Caco-2 (cell line): Measurements from ENCODE around the gene ANKRD60. TPM values are rescaled to one million over a fixed set of nuclear protein-coding genes. Genes with fewer than 3 reads are reported as not detected.

Experiments used
- BruUV-seq: library from RNA; stranded (reverse); fragments of 400-500 nt; replicated peaks from 2 replicates; lab custom pipeline; 2021; lab: Mats Ljungman, UMichigan
- CTCF ChIA-PET: fragments of 300-600 bp; sonication (Branson Sonifier 250); formaldehyde crosslinking; loops from one replicate; lab custom pipeline; 2022; ENCODE audit warnings: antibody characterized with exemption; lab: Charles Lee
- POLR2A ChIA-PET: fragments of 300-600 bp; sonication (Branson Sonifier 250); formaldehyde crosslinking; loops from one replicate; lab custom pipeline; 2022; ENCODE audit warnings: antibody characterized with exemption; lab: Charles Lee
- DNase-seq, 2 experiments: peaks; one replicate each; pipeline versions ENCODE4 v3.0.0 to v3.0.0-alpha.2; 2020 to 2022
- H3K27me3 ChIP-seq: replicated peaks from 2 replicates; pipeline ENCODE4 v1.6.0; 2011; ENCODE audit warnings: low read length; ENCODE audit not compliant: control insufficient read depth, insufficient read depth
- H3K36me3 ChIP-seq: 2 replicates; pipeline ENCODE4 v1.5.1; 2011; ENCODE audit warnings: low read length; ENCODE audit not compliant: control insufficient read depth, insufficient read depth
- H3K4me1 ChIP-seq: fragments of 250-450 bp; sonication (Bioruptor Pico); 2 replicates; pipeline ENCODE4 v1.5.1; 2020; ENCODE audit warnings: mild to moderate bottlenecking
- H3K4me3 ChIP-seq: 2 replicates; pipeline ENCODE4 v1.5.1; 2011; ENCODE audit warnings: low read depth, mild to moderate bottlenecking, control low read depth, low read length
- H3K9me3 ChIP-seq: fragments of 250-450 bp; sonication (Bioruptor Pico); 2 replicates; pipeline ENCODE4 v1.5.1; 2020; ENCODE audit warnings: mild to moderate bottlenecking, moderate library complexity
- H3K27ac Mint-ChIP-seq: one replicate; pipeline ENCODE4 v1.8.0; 2022; ENCODE audit warnings: mixed read lengths; ENCODE audit not compliant: unreplicated experiment
- H3K27me3 Mint-ChIP-seq: one replicate; pipeline ENCODE4 v1.8.0; 2022; ENCODE audit warnings: mixed read lengths; ENCODE audit not compliant: insufficient read depth, unreplicated experiment
- H3K36me3 Mint-ChIP-seq: one replicate; pipeline ENCODE4 v1.8.0; 2022; ENCODE audit warnings: mild to moderate bottlenecking, mixed read lengths; ENCODE audit not compliant: insufficient read depth, unreplicated experiment
- H3K4me1 Mint-ChIP-seq: one replicate; pipeline ENCODE4 v1.8.0; 2022; ENCODE audit warnings: low read depth, mixed read lengths; ENCODE audit not compliant: unreplicated experiment
- H3K4me3 Mint-ChIP-seq: one replicate; pipeline ENCODE4 v1.8.0; 2022; ENCODE audit warnings: mild to moderate bottlenecking, moderate library complexity, mixed read lengths; ENCODE audit not compliant: unreplicated experiment
- H3K9me3 Mint-ChIP-seq: one replicate; pipeline ENCODE4 v1.8.0; 2022; ENCODE audit warnings: mixed read lengths; ENCODE audit not compliant: unreplicated experiment
- intact Hi-C: fragments of 100-400 bp; cut with micrococcal nuclease; formaldehyde crosslinking; loops from one replicate; pipeline ENCODE4 v1.10.0; 2022; ENCODE audit not compliant: unreplicated experiment
- total RNA-seq: library from RNA; stranded (reverse); gene quantifications from 2 replicates; pipeline ENCODE4 v1.2.3, GENCODE V29; 2022
- TF ChIP-seq, protein P1 (sequence below), 2 experiments: fragments of 200-600 bp in 1 of 2; IDR thresholded peaks; 1 replicate in 1 of 2; 2 replicates in 1 of 2; pipeline versions ENCODE4 v1.5.1 to v1.8.0; 2011 to 2022; ENCODE audit warnings: antibody characterized with exemption in 1 of 2, control low read depth in 1 of 2, inconsistent platforms in 1 of 2, low read depth in 1 of 2, low read length in 1 of 2, mild to moderate bottlenecking in 1 of 2, moderate library complexity in 1 of 2; ENCODE audit not compliant: insufficient read depth in 1 of 2, severe bottlenecking in 1 of 2, unreplicated experiment in 1 of 2

The ANKRD60 gene
- total RNA-seq, 1 experiment from 2014 or later = not detected

- peaks cover 37% of the 10 kb centered on the region for H3K27me3 Mint-ChIP-seq
- TF ChIP-seq, protein P1, sequence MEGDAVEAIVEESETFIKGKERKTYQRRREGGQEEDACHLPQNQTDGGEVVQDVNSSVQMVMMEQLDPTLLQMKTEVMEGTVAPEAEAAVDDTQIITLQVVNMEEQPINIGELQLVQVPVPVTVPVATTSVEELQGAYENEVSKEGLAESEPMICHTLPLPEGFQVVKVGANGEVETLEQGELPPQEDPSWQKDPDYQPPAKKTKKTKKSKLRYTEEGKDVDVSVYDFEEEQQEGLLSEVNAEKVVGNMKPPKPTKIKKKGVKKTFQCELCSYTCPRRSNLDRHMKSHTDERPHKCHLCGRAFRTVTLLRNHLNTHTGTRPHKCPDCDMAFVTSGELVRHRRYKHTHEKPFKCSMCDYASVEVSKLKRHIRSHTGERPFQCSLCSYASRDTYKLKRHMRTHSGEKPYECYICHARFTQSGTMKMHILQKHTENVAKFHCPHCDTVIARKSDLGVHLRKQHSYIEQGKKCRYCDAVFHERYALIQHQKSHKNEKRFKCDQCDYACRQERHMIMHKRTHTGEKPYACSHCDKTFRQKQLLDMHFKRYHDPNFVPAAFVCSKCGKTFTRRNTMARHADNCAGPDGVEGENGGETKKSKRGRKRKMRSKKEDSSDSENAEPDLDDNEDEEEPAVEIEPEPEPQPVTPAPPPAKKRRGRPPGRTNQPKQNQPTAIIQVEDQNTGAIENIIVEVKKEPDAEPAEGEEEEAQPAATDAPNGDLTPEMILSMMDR (IDR thresholded peaks at IDR 0.05; ENCODE audit: insufficient read depth in 1 of 2, low read depth in 1 of 2, low read length in 1 of 2, severe bottlenecking in 1 of 2, unreplicated experiment in 1 of 2) = peak in 1 of 2 experiments; percentile 30
Measured at GRCh38 chr20:58213121-58213520, 15.3 kb downstream of the ANKRD60 start.

GRCh38 chr20:58212636-58213035, 15.8 kb downstream of the ANKRD60 start:
- no peaks in the 10 kb centered on the region for H3K36me3 Mint-ChIP-seq
- intact Hi-C loops = no loop called here
- no peaks in the 10 kb centered on the region for H3K9me3 Mint-ChIP-seq
- ChIA-PET CTCF (interaction anchor here (0.5 to 1.3 kb wide), 3 partner anchors 156 to 617 kb away, joined by 3 to 4 read pairs (median 3); no protein-coding TSS in a partner anchor), POLR2A (no interaction called here)
- Histone ChIP-seq H3K36me3 (no peaks in the 10 kb centered on the region), H3K27me3 (peaks cover 3% of the 10 kb centered on the region), H3K9me3 (no peaks in the 10 kb centered on the region), H3K4me3 (no peak overlapping the region), H3K4me1 (no peaks in the 10 kb centered on the region)
- H3K27me3 Mint-ChIP-seq = peaks cover 36% of the 10 kb centered on the region
- no TSS peak for BruUV-seq
- H3K27ac Mint-ChIP-seq = no peak overlapping the region
- DNase-seq = no peak
- no peak overlapping the region for H3K4me3 Mint-ChIP-seq
- no peaks in the 10 kb centered on the region for H3K4me1 Mint-ChIP-seq
- TF ChIP-seq, protein P1 (IDR thresholded peaks at IDR 0.05; ENCODE audit: insufficient read depth in 1 of 2, low read depth in 1 of 2, low read length in 1 of 2, severe bottlenecking in 1 of 2, unreplicated experiment in 1 of 2) = no peak

More at GRCh38 chr20:58213121-58213520, 15.3 kb downstream of the ANKRD60 start:
- H3K4me1 Mint-ChIP-seq = no peaks in the 10 kb centered on the region
- CTCF ChIA-PET = interaction anchor here (0.5 to 1.3 kb wide), 3 partner anchors 156 to 617 kb away, joined by 3 to 4 read pairs (median 3); no protein-coding TSS in a partner anchor
- no peak for DNase-seq
- POLR2A ChIA-PET = no interaction called here
- H3K36me3 Mint-ChIP-seq = no peaks in the 10 kb centered on the region
- Histone ChIP-seq H3K27me3 (peaks cover 3% of the 10 kb centered on the region), H3K36me3 (no peaks in the 10 kb centered on the region), H3K4me1 (no peaks in the 10 kb centered on the region), H3K4me3 (no peak overlapping the region), H3K9me3 (peaks cover under 1% of the 10 kb centered on the region; the same call in 1 of the 2 replicates)
- intact Hi-C loops = no loop called here
- H3K9me3 Mint-ChIP-seq = no peaks in the 10 kb centered on the region
- BruUV-seq = no TSS peak
- no peak overlapping the region for H3K4me3 Mint-ChIP-seq
- no peak overlapping the region for H3K27ac Mint-ChIP-seq

DNA sequence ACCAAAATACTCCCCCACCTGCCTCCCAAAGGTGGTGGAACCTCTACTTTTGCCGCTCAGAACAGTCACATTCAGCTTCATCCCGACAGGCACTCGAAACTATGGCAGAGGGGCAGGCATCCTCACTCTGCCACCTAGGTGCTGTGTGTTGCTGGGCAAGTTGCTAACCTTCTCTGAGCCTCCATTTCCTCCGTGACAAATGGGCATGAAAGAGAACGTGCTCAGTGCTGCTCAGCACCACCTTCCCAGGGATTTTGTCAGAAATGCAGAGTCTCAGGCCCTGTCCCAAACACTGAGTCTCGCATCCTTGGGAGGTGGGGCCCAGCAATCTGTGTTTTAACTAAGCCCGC, 18.1 kb downstream of the ANKRD60 start:
- Histone ChIP-seq H3K27me3 (peaks cover 2% of the 10 kb centered on the region), H3K4me3 (no peak overlapping the region), H3K36me3 (no peaks in the 10 kb centered on the region), H3K9me3 (no peaks in the 10 kb centered on the region), H3K4me1 (no peaks in the 10 kb centered on the region)
- POLR2A ChIA-PET = no interaction called here
- CTCF ChIA-PET = interaction anchor here (0.8 to 3.0 kb wide), 8 partner anchors 29 to 618 kb away, joined by 3 to 10 read pairs (median 4); no protein-coding TSS in a partner anchor
- Mint-ChIP-seq H3K36me3 (no peaks in the 10 kb centered on the region), H3K9me3 (no peaks in the 10 kb centered on the region), H3K27ac (no peak overlapping the region), H3K4me3 (no peak overlapping the region), H3K27me3 (peaks cover 32% of the 10 kb centered on the region), H3K4me1 (no peaks in the 10 kb centered on the region)
- no peak for DNase-seq
- BruUV-seq = no TSS peak
- TF ChIP-seq, protein P1 (IDR thresholded peaks at IDR 0.05; ENCODE audit: insufficient read depth in 1 of 2, low read depth in 1 of 2, low read length in 1 of 2, severe bottlenecking in 1 of 2, unreplicated experiment in 1 of 2) = no peak
- intact Hi-C loops = no loop called here
